ENCODE measurements around the gene DDX10.
A peak's percentile ranks its signal among the peaks of the same experiment; 100 is the strongest.

Gene DDX10

GRCh38 chr11:108897071-108897481, 232.2 kb downstream of the DDX10 start:
- Histone ChIP-seq H2BK120ac (ENCODE audit: insufficient read depth, low read length, poor library complexity) (no peak overlapping the region), H2BK5ac (ENCODE audit: low read depth, low read length, poor library complexity) (no peak overlapping the region), H2BK12ac (ENCODE audit: low read length) (no peak overlapping the region), H3K79me2 (ENCODE audit: control insufficient read depth, insufficient read depth, low read length, poor library complexity) (no peaks in the 10 kb centered on the region), H3K4ac (ENCODE audit: low read depth, low read length) (no peak overlapping the region), H2AK5ac (ENCODE audit: low read length) (no peak overlapping the region), H2AFZ (ENCODE audit: insufficient read depth, low read length, poor library complexity) (no peak overlapping the region), H3K79me1 (ENCODE audit: low read length) (no peaks in the 10 kb centered on the region), H4K12ac (ENCODE audit: low read depth, low read length) (no peak overlapping the region), H3K9me3 (ENCODE audit: insufficient read depth, low read depth, low read length) (no peaks in the 10 kb centered on the region), H3K18ac (ENCODE audit: low read length) (no peak overlapping the region), H3K4me1 (ENCODE audit: control insufficient read depth in 1 of 2, insufficient read depth in 2 of 2, low read length in 2 of 2) (no peaks in the 10 kb centered on the region), H3K23ac (ENCODE audit: low read length) (no peak overlapping the region), H3K27ac (ENCODE audit: low read depth, low read length) (no peak overlapping the region), H4K8ac (ENCODE audit: low read depth, low read length) (no peak overlapping the region), H3K36me3 (ENCODE audit: control insufficient read depth in 1 of 2, insufficient read depth in 2 of 2, low read length in 2 of 2) (peaks cover 0 to under 1% of the 10 kb centered on the region in 2 experiments), H3K4me3 (ENCODE audit: low read depth, low read length) (no peak overlapping the region), H4K91ac (ENCODE audit: low read depth, low read length) (no peak overlapping the region), H3K27me3 (ENCODE audit: insufficient read depth, low read length) (no peaks in the 10 kb centered on the region), H3K14ac (ENCODE audit: low read length) (no peak overlapping the region), H3K4me2 (ENCODE audit: low read length) (no peak overlapping the region), H3K9ac (ENCODE audit: low read length) (no peak overlapping the region)
- no CpG with 5 or more reads among the region's 1 CpG for WGBS (ENCODE audit: extremely low coverage, insufficient coverage, insufficient read length)
- no peak for DNase-seq

GRCh38 chr11:108897916-108898315, 233.0 kb downstream of the DDX10 start:
- Histone ChIP-seq H3K4me3 (ENCODE audit: low read depth, low read length) (no peak overlapping the region), H4K12ac (ENCODE audit: low read depth, low read length) (no peak overlapping the region), H2AFZ (ENCODE audit: insufficient read depth, low read length, poor library complexity) (no peak overlapping the region), H3K18ac (ENCODE audit: low read length) (no peak overlapping the region), H3K9me3 (ENCODE audit: insufficient read depth, low read depth, low read length) (no peaks in the 10 kb centered on the region), H3K14ac (ENCODE audit: low read length) (no peak overlapping the region), H3K79me1 (ENCODE audit: low read length) (no peaks in the 10 kb centered on the region), H2BK5ac (ENCODE audit: low read depth, low read length, poor library complexity) (no peak overlapping the region), H3K27me3 (ENCODE audit: insufficient read depth, low read length) (no peaks in the 10 kb centered on the region), H3K4me1 (ENCODE audit: control insufficient read depth in 1 of 2, insufficient read depth in 2 of 2, low read length in 2 of 2) (no peaks in the 10 kb centered on the region), H3K9ac (ENCODE audit: low read length) (no peak overlapping the region), H2BK12ac (ENCODE audit: low read length) (peak overlapping the region; percentile 64), H3K4me2 (ENCODE audit: low read length) (no peak overlapping the region), H2AK5ac (ENCODE audit: low read length) (no peak overlapping the region), H3K23ac (ENCODE audit: low read length) (no peak overlapping the region), H4K91ac (ENCODE audit: low read depth, low read length) (no peak overlapping the region), H4K8ac (ENCODE audit: low read depth, low read length) (no peak overlapping the region), H3K36me3 (ENCODE audit: control insufficient read depth in 1 of 2, insufficient read depth in 2 of 2, low read length in 2 of 2) (no peaks in the 10 kb centered on the region), H3K79me2 (ENCODE audit: control insufficient read depth, insufficient read depth, low read length, poor library complexity) (no peaks in the 10 kb centered on the region), H2BK120ac (ENCODE audit: insufficient read depth, low read length, poor library complexity) (no peak overlapping the region), H3K27ac (ENCODE audit: low read depth, low read length) (no peak overlapping the region), H3K4ac (ENCODE audit: low read depth, low read length) (no peak overlapping the region)
- no peak for DNase-seq
- whole genome bisulfite sequencing (ENCODE audit: extremely low coverage, insufficient coverage, insufficient read length), result no CpG with 5 or more reads among the region's 5 CpGs

GRCh38 chr11:108901359-108901758, 236.5 kb downstream of the DDX10 start:
- no peak overlapping the region for H2BK5ac ChIP-seq (ENCODE audit: low read depth, low read length, poor library complexity)
- H3K9me3 ChIP-seq (ENCODE audit: insufficient read depth, low read depth, low read length), result no peaks in the 10 kb centered on the region
- H3K36me3 ChIP-seq (ENCODE audit: control insufficient read depth in 1 of 2, insufficient read depth in 2 of 2, low read length in 2 of 2), result no peaks in the 10 kb centered on the region
- no peak overlapping the region for H3K14ac ChIP-seq (ENCODE audit: low read length)
- H2BK12ac ChIP-seq (ENCODE audit: low read length), result no peak overlapping the region
- no peak overlapping the region for H2BK120ac ChIP-seq (ENCODE audit: insufficient read depth, low read length, poor library complexity)
- peaks cover 0 to 3% of the 10 kb centered on the region in 2 experiments for H3K4me1 ChIP-seq (ENCODE audit: control insufficient read depth in 1 of 2, insufficient read depth in 2 of 2, low read length in 2 of 2)
- H3K9ac ChIP-seq (ENCODE audit: low read length), result no peak overlapping the region
- H2AFZ ChIP-seq (ENCODE audit: insufficient read depth, low read length, poor library complexity), result no peak overlapping the region
- no peak overlapping the region for H3K4ac ChIP-seq (ENCODE audit: low read depth, low read length)
- H3K23ac ChIP-seq (ENCODE audit: low read length), result no peak overlapping the region
- no peak overlapping the region for H4K8ac ChIP-seq (ENCODE audit: low read depth, low read length)
- H3K27ac ChIP-seq (ENCODE audit: low read depth, low read length), result no peak overlapping the region
- WGBS (ENCODE audit: extremely low coverage, insufficient coverage, insufficient read length), result no CpG with 5 or more reads among the region's 3 CpGs
- H3K4me3 ChIP-seq (ENCODE audit: low read depth, low read length), result no peak overlapping the region
- no peaks in the 10 kb centered on the region for H3K79me2 ChIP-seq (ENCODE audit: control insufficient read depth, insufficient read depth, low read length, poor library complexity)
- no peak overlapping the region for H4K12ac ChIP-seq (ENCODE audit: low read depth, low read length)
- H3K18ac ChIP-seq (ENCODE audit: low read length), result no peak overlapping the region
- no peak overlapping the region for H4K91ac ChIP-seq (ENCODE audit: low read depth, low read length)
- no peak overlapping the region for H3K4me2 ChIP-seq (ENCODE audit: low read length)
- H2AK5ac ChIP-seq (ENCODE audit: low read length), result no peak overlapping the region
- no peaks in the 10 kb centered on the region for H3K79me1 ChIP-seq (ENCODE audit: low read length)
- no peak for DNase-seq
- no peaks in the 10 kb centered on the region for H3K27me3 ChIP-seq (ENCODE audit: insufficient read depth, low read length)

GRCh38 chr11:108902027-108902469, 237.2 kb downstream of the DDX10 start:
- Histone ChIP-seq H3K79me1 (ENCODE audit: low read length) (no peaks in the 10 kb centered on the region), H3K4me3 (ENCODE audit: low read depth, low read length) (no peak overlapping the region), H3K27me3 (ENCODE audit: insufficient read depth, low read length) (no peaks in the 10 kb centered on the region), H3K79me2 (ENCODE audit: control insufficient read depth, insufficient read depth, low read length, poor library complexity) (no peaks in the 10 kb centered on the region), H2AK5ac (ENCODE audit: low read length) (no peak overlapping the region), H4K8ac (ENCODE audit: low read depth, low read length) (no peak overlapping the region), H4K91ac (ENCODE audit: low read depth, low read length) (no peak overlapping the region), H2BK120ac (ENCODE audit: insufficient read depth, low read length, poor library complexity) (no peak overlapping the region), H2BK5ac (ENCODE audit: low read depth, low read length, poor library complexity) (no peak overlapping the region), H3K36me3 (ENCODE audit: control insufficient read depth in 1 of 2, insufficient read depth in 2 of 2, low read length in 2 of 2) (no peaks in the 10 kb centered on the region), H3K27ac (ENCODE audit: low read depth, low read length) (no peak overlapping the region), H3K4me1 (ENCODE audit: control insufficient read depth in 1 of 2, insufficient read depth in 2 of 2, low read length in 2 of 2) (peaks cover 0 to 3% of the 10 kb centered on the region in 2 experiments), H3K4ac (ENCODE audit: low read depth, low read length) (no peak overlapping the region), H2AFZ (ENCODE audit: insufficient read depth, low read length, poor library complexity) (no peak overlapping the region), H2BK12ac (ENCODE audit: low read length) (no peak overlapping the region), H4K12ac (ENCODE audit: low read depth, low read length) (no peak overlapping the region), H3K4me2 (ENCODE audit: low read length) (no peak overlapping the region), H3K9ac (ENCODE audit: low read length) (no peak overlapping the region), H3K9me3 (ENCODE audit: insufficient read depth, low read depth, low read length) (no peaks in the 10 kb centered on the region), H3K18ac (ENCODE audit: low read length) (no peak overlapping the region), H3K14ac (ENCODE audit: low read length) (no peak overlapping the region), H3K23ac (ENCODE audit: low read length) (no peak overlapping the region)
- no peak for DNase-seq
- no CpG with 5 or more reads among the region's 2 CpGs for WGBS (ENCODE audit: extremely low coverage, insufficient coverage, insufficient read length)

Measured in trophoblast cell (in vitro differentiated cells and primary cell).